H1 (cell line): Measurements from ENCODE around the gene TMEM54. TPM values are rescaled to one million over a fixed set of nuclear protein-coding genes. Genes with fewer than 3 reads are reported as not detected.

Source experiments
- E2F6 ChIP-seq: IDR thresholded peaks from 2 replicates; pipeline ENCODE4 v1.6.1; 2012; ENCODE audit warnings: inconsistent platforms
- RAD21 ChIP-seq, 2 experiments: IDR thresholded peaks in 1 of 2; conservative IDR thresholded peaks in 1 of 2; 2 replicates each; pipeline ENCODE4 v1.6.1; 2011; ENCODE audit warnings: low read depth in 2 of 2, low read length in 2 of 2, improper control_type of control experiment in 1 of 2, inconsistent platforms in 1 of 2, mild to moderate bottlenecking in 1 of 2, moderate library complexity in 1 of 2
- SAP30 ChIP-seq: fragments of 300-600 bp; sonication (generic); IDR thresholded peaks from 2 replicates; pipeline ENCODE4 v1.7.1; 2012; ENCODE audit warnings: low read length, moderate library complexity, mild to moderate bottlenecking, inconsistent platforms; ENCODE audit not compliant: insufficient read depth, insufficient replicate concordance
- SUZ12 ChIP-seq: fragments of 200-600 bp; sonication (generic); IDR thresholded peaks from 2 replicates; pipeline ENCODE4 v1.6.1; 2012; ENCODE audit warnings: mild to moderate bottlenecking, inconsistent platforms, low read length, moderate library complexity, mixed read lengths
- polyA plus RNA-seq, 7 experiments: library from polyadenylated mRNA; depleted of rRNA in 3 of 7; stranded (reverse) in 5 of 7; unstranded in 2 of 7; fragments of >200 nt in 5 of 7; fragments of 200-250 nt in 2 of 7; gene quantifications; 1 replicate in 5 of 7; 2 replicates in 1 of 7; 4 replicates in 1 of 7; pipeline versions ENCODE4 v1.2.1 to v1.2.3, GENCODE V29; 2011 to 2013; ENCODE audit warnings: missing spikeins in 2 of 7, mixed read lengths in 2 of 7
- total RNA-seq: library from RNA; stranded (reverse); fragmentation: NEBNext Ultra II Directional; extraction: Animal tissue kit (Norgen Biotek cat#: 25700); gene quantifications from 2 replicates; pipeline ENCODE4 v1.2.1, GENCODE V29; 2021

The TMEM54 gene
- total and polyA plus RNA-seq, 2 of the 8 experiments (the other 6 are each of a cell fraction or from before 2014, with no cell fraction given), result 9.5 to 58.7 TPM

GRCh38 chr1:32929366-32929765 is 28.2 kb upstream of the TMEM54 start (continued):
- no peak for TF ChIP-seq E2F6
- no peak for TF ChIP-seq RAD21 (IDR thresholded peaks at IDR 0.05 in 1 of 2, conservative IDR thresholded peaks at IDR 0.05 in 1 of 2; ENCODE audit: low read depth in 2 of 2, low read length in 2 of 2)
- no peak for TF ChIP-seq SAP30
- TF ChIP-seq SUZ12, result no peak
